GM18505 (cell line): Measurements from ENCODE around the gene OR2A7.
A peak's percentile ranks its signal among the peaks of the same experiment; 100 is the strongest.
"Not testable (repeated sequence)": the region's sequence is repeated elsewhere in the genome, so short reads cannot be mapped to it uniquely, and the experiment has no call there.

Experiments
- ATAC-seq: cut with Tn5 transposase; IDR thresholded peaks from one replicate; pipeline ENCODE4 v1.9.1; 2021; ENCODE audit not compliant: unreplicated experiment
- POLR2A ChIP-seq: IDR thresholded peaks from 4 replicates; pipeline ENCODE4 v1.6.1; 2011; ENCODE audit warnings: borderline replicate concordance; ENCODE audit not compliant: insufficient read depth, insufficient read length; ENCODE audit errors: extremely low read depth

OR2A7 gene

GRCh38 chr7:144256112-144256511 lies 8.5 kb downstream of the OR2A7 start:
- ATAC-seq = no peak

GRCh38 chr7:144255471-144255897 lies 9.1 kb downstream of the OR2A7 start:
- no peak for ATAC-seq
- TF ChIP-seq POLR2A = no peak

More at GRCh38 chr7:144256112-144256511, 8.5 kb downstream of the OR2A7 start:
- TF ChIP-seq POLR2A = no peak

GRCh38 chr7:144252307-144252706 lies 12.3 kb downstream of the OR2A7 start:
- not testable (repeated sequence) for ATAC-seq

GRCh38 chr7:144247674-144248330 lies 16.8 kb downstream of the OR2A7 start:
- ATAC-seq = not testable (repeated sequence)

- ATAC-seq = not testable (repeated sequence)
Observed at GRCh38 chr7:144246967-144247366, 17.6 kb downstream of the OR2A7 start.

- not testable (repeated sequence) for ATAC-seq
Observed at GRCh38 chr7:144245372-144245771, 19.2 kb downstream of the OR2A7 start.

GRCh38 chr7:144239365-144239764 lies 25.2 kb downstream of the OR2A7 start, which contains the start of gene OR2A42:
TSS of gene OR2A42 (minus strand) at chr7:144239605. CDS start at chr7:144232843, 6,762 bp downstream.
- not testable (repeated sequence) for ATAC-seq

- not testable (repeated sequence) for ATAC-seq
Observed at GRCh38 chr7:144238530-144239082, 26.0 kb downstream of the OR2A7 start.

- not testable (repeated sequence) for ATAC-seq
Observed at GRCh38 chr7:144233039-144233438, 31.6 kb downstream of the OR2A7 start.

- ATAC-seq = not testable (repeated sequence)
Observed at GRCh38 chr7:144231027-144231426, 33.6 kb downstream of the OR2A7 start.

- ATAC-seq = not testable (repeated sequence)
Observed at GRCh38 chr7:144228810-144229209, 35.8 kb downstream of the OR2A7 start.

GRCh38 chr7:144226866-144227265 lies 37.7 kb downstream of the OR2A7 start:
- not testable (repeated sequence) for ATAC-seq

GRCh38 chr7:144223675-144224074 lies 40.9 kb downstream of the OR2A7 start:
- not testable (repeated sequence) for ATAC-seq

GRCh38 chr7:144220531-144220930 lies 44.1 kb downstream of the OR2A7 start:
- ATAC-seq = not testable (repeated sequence)

GRCh38 chr7:144219149-144219548 lies 45.4 kb downstream of the OR2A7 start:
- ATAC-seq = peak; percentile 52

GRCh38 chr7:144218581-144218980 lies 46.0 kb downstream of the OR2A7 start:
- not testable (repeated sequence) for ATAC-seq

- not testable (repeated sequence) for ATAC-seq
Observed at GRCh38 chr7:144217200-144217599, 47.4 kb downstream of the OR2A7 start.
